Adrenal gland (tissue), 12 donors: Measurements from ENCODE around the gene IL1B. TPM values are rescaled to one million over a fixed set of nuclear protein-coding genes. Genes with fewer than 3 reads are reported as not detected.

ENCODE experiments used
- DNase-seq, 7 donors: peaks; one replicate each; pipeline ENCODE4 v3.0.0-alpha.2; 2019 to 2020
- H3K27ac ChIP-seq, 5 donors: fragments of 200-600 bp; sonication (generic) in 4 of 5; 1 replicate in 3 of 5; 2 replicates in 2 of 5; pipeline versions ENCODE4 v1.5.1 to v1.8.0; 2016 to 2020; ENCODE audit warnings: mild to moderate bottlenecking in 1 of 5
- H3K27me3 ChIP-seq: fragments of 200-600 bp; 2 replicates; pipeline ENCODE4 v1.8.0; 2021
- H3K36me3 ChIP-seq, 2 donors: fragments of 200-600 bp; replicated peaks in 1 of 2; 1 replicate in 1 of 2; 2 replicates in 1 of 2; pipeline versions ENCODE4 v1.5.1 to v1.8.0; 2018 to 2022
- H3K4me1 ChIP-seq, 2 donors: fragments of 200-600 bp; replicated peaks in 1 of 2; 1 replicate in 1 of 2; 2 replicates in 1 of 2; pipeline versions ENCODE4 v1.5.1 to v1.8.0; 2018 to 2021
- H3K4me3 ChIP-seq, 4 donors: fragments of 200-600 bp; sonication (generic) in 3 of 4; one replicate each; pipeline ENCODE4 v1.5.1; 2016 to 2018
- H3K9me3 ChIP-seq, 3 donors: fragments of 200-600 bp; sonication (generic) in 1 of 3; replicated peaks in 1 of 3; 1 replicate in 2 of 3; 2 replicates in 1 of 3; pipeline versions ENCODE4 v1.5.1 to v1.8.0; 2016 to 2021
- CTCF ChIP-seq, 6 experiments: fragments of 450-650 bp in 4 of 6; fragments of 200-600 bp in 2 of 6; sonication (generic) in 1 of 6; IDR thresholded peaks; 1 replicate in 5 of 6; 2 replicates in 1 of 6; pipeline versions ENCODE4 v1.5.1 to v1.8.0; 2016 to 2021; ENCODE audit warnings: antibody characterized with exemption in 6 of 6, mild to moderate bottlenecking in 2 of 6, moderate library complexity in 1 of 6
- POLR2A ChIP-seq, 2 donors: fragments of 450-650 bp; IDR thresholded peaks; one replicate each; pipeline ENCODE4 v1.6.1; 2017; ENCODE audit warnings: antibody characterized with exemption in 2 of 2, mild to moderate bottlenecking in 2 of 2, moderate library complexity in 1 of 2
- WGBS, 4 donors: extraction: QIAGEN DNeasy Blood & Tissue Kit in 2 of 4; methylation state at CpG; one replicate each; pipeline versions ENCODE4 v1.1.5 to v1.1.7; 2013 to 2017; 5-methylcytosine and 5-hydroxymethylcytosine counted together
- intact Hi-C, 2 donors: fragments of 100-400 bp; cut with DNase I; formaldehyde crosslinking; loops; one replicate each; pipeline versions ENCODE4 v1.14.1 to v1.15.0; 2022 to 2023
- polyA plus RNA-seq, 3 donors: library from polyadenylated mRNA; stranded (reverse); fragments of 200-250 nt in 2 of 3; fragments of 350-450 nt in 1 of 3; fragmentation: Illumina TruSeq in 1 of 3; extraction: RNeasy Lipid Tissue Mini Kit (QIAGEN cat#74804) in 1 of 3; gene quantifications; one replicate each; pipeline ENCODE4 v1.2.3, GENCODE V29; 2013 to 2014
- total RNA-seq, 9 donors: library from RNA; depleted of rRNA in 4 of 9; stranded (reverse); fragments of >200 nt in 4 of 9; fragments of 120-200 nt in 1 of 9; fragmentation: NEBNext Ultra II Directional in 1 of 9; extraction: Animal tissue kit (Norgen Biotek cat#: 25700) in 1 of 9; gene quantifications; one replicate each; pipeline versions ENCODE4 v1.1.0 to v1.2.4, GENCODE V29; 2013 to 2023
- donor health status: healthy with polysubstance abuse.
- donor health status: Bipolar disorder and iron deficiency.
- donor health status: DM: yes; HTN: yes; CAD: no.
- donor health status: DM: no; HTN: no; CAD: no.
- donor health status: DM: no; HTN: no; CAD: no.
- donor health status: DM: yes; HTN: yes; CAD: no.

The IL1B gene
- total and polyA plus RNA-seq, 12 donors, result 0.44 to 5.9 (median 1.5) TPM; not detected in 1

DNA sequence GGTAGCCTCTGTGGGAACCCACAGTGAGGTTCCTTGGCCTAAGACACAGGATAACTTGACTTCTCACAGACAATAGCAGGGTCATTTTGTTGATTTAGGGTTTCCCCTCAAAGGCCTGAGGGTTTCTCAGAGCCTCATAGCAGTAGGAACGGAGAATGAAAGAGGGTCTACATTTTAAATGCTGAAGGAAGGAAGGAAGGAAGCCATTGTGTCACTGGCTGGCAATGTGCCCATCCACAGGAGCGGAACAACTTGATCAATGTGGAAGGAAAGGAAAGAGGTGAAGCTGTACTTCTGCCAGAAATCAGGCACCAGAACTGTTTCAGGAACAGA is 5.1 kb downstream of the IL1B start:
- Histone ChIP-seq H3K36me3 (no peaks in the 10 kb centered on the region), H3K27me3 (no peaks in the 10 kb centered on the region), H3K4me3 (no peak overlapping the region), H3K4me1 (peaks cover 3 to 5% of the 10 kb centered on the region in 2 donors), H3K9me3 (no peaks in the 10 kb centered on the region), H3K27ac (no peak overlapping the region)
- intact Hi-C loops, result no loop called here
- WGBS, 4 donors, result 36 to 77% (median 49%) methylated on average over 2 of the region's 2 CpGs
- TF ChIP-seq POLR2A (IDR thresholded peaks at IDR 0.05) (no peak), CTCF (IDR thresholded peaks at IDR 0.05) (no peak)
- DNase-seq, result peak in 2 of 7 donors; percentile 36 to 63

DNA sequence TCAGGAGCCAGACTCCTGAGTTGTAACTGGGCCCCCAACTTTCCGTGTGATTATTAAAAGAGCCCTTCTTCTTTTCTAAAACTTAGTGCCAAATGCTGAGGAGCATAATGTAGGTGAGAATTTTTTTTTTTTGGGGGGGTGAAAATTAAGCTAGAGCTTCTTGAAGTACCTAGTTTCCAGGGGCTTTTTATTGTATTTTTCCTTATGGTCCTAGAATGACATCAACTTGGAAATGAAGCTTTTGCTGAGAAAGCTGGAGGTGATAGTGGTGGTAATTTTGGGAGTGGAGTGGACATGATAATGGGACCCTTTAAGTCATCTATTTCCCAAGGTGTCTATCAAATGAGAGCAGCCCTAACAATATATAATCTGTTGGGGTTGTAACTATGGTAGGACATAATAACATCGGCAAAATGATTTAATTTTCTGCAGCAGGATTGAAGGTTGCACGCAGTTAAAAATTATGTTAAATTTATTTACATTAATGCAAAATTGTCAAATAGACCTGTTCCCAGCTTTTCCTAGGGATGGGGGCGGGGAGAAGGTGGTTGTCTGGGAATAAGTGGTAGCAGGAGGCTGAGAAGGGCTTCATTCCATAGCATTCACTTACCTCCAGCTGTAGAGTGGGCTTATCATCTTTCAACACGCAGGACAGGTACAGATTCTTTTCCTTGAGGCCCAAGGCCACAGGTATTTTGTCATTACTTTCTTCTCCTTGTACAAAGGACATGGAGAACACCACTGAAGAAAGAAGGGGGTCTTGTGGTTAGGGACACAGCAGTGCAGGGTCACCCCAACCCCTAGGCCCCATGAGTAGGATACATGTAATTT is 5.7 kb downstream of the IL1B start:
- no peak for DNase-seq
- H3K4me1 ChIP-seq, result peaks cover under 1 to 3% of the 10 kb centered on the region in 2 donors
- H3K4me3 ChIP-seq, result no peak overlapping the region
- H3K27me3 ChIP-seq, result no peaks in the 10 kb centered on the region
- no peak overlapping the region for H3K27ac ChIP-seq
- WGBS, 4 donors, result 70 to 93% (median 74%) methylated on average over 5 of the region's 5 CpGs
- H3K9me3 ChIP-seq, result no peaks in the 10 kb centered on the region
- TF ChIP-seq CTCF (IDR thresholded peaks at IDR 0.05) (no peak), POLR2A (IDR thresholded peaks at IDR 0.05) (no peak)
- intact Hi-C loops, result no loop called here
- no peaks in the 10 kb centered on the region for H3K36me3 ChIP-seq

GRCh38 chr2:112829961-112830681 is 6.5 kb downstream of the IL1B start:
- 93 to 94% (median 93%) methylated on average over 10 of the region's 10 CpGs for WGBS, 4 donors
- H3K4me1 ChIP-seq, result peaks cover 0 to 3% of the 10 kb centered on the region in 2 donors
- TF ChIP-seq POLR2A (IDR thresholded peaks at IDR 0.05) (no peak), CTCF (IDR thresholded peaks at IDR 0.05) (no peak)
- intact Hi-C loops, result no loop called here
- H3K4me3 ChIP-seq, result no peak overlapping the region
- no peaks in the 10 kb centered on the region for H3K36me3 ChIP-seq
- no peak overlapping the region for H3K27ac ChIP-seq
- DNase-seq, result no peak
- no peaks in the 10 kb centered on the region for H3K27me3 ChIP-seq
- no peaks in the 10 kb centered on the region for H3K9me3 ChIP-seq

DNA sequence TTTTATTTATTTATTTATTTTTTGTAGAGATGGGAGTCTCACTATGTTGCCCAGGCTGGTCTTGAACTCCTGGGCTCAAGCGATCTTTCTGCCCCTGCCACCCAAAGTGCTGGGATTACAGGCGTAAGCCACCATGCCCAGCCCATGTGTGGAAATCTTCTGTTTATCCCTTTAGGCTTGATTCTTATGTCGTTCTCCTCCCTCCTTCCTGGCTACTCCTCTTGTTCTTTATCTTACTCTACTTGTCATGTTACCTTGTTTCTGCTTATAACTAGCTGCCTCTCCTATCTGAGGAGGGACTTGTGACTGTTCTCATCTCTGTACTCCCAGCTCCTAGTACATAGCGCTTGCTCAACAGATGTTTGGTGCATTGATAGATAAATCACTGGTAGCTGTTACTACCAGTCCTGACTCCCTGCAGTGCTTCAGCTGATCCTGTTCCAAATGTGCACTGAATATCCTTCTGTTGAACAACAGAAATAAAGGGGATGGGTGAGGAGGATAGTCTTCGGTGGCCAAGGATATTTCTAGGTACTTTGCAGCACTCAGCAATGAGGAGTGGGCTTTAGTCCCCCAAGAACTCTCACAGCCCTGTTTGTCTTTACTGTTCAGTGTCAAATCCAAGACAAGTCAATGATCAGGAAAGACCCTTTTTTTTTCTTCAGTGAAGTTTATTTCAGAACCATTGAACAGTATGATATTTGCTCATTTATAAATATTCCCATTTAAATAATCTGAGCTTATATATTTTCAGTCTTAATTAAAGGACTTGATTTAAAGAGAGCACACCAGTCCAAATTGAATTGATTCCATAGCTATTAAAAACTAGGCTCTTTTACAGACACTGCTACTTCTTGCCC is 7.2 kb downstream of the IL1B start:
- no peak overlapping the region for H3K27ac ChIP-seq
- no peaks in the 10 kb centered on the region for H3K36me3 ChIP-seq
- H3K4me1 ChIP-seq, result peaks cover 0 to 3% of the 10 kb centered on the region in 2 donors
- no peak for TF ChIP-seq POLR2A (IDR thresholded peaks at IDR 0.05)
- H3K27me3 ChIP-seq, result no peaks in the 10 kb centered on the region
- H3K9me3 ChIP-seq, result no peaks in the 10 kb centered on the region
- 83 to 89% (median 87%) methylated on average over 5 of the region's 5 CpGs for WGBS, 4 donors
- no peak overlapping the region for H3K4me3 ChIP-seq
- intact Hi-C loops, result no loop called here
- DNase-seq, result no peak
